ENCODE measurements around the gene BARHL2.

The BARHL2 gene

DNA sequence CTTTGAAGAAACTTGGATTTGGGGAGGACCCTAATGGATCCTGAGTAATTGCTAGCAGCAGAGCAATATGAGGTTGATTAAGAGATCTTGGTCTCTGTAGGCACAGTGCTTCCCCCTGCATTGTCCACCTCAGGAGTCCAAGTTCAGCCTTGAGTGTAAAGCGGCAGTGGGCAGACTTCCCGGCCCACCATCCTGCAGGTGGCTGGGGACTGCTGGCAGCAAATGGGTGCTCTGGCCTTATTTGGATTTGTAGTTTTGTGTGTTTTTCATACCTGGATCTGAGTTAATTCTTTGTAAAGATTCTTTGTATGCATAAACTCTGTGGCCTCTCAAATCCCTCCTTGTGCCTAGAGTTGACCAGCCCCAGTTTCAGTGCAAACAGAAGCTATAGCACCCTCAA, 7.6 kb downstream of the BARHL2 start:
- TF ChIP-seq, protein P1, sequence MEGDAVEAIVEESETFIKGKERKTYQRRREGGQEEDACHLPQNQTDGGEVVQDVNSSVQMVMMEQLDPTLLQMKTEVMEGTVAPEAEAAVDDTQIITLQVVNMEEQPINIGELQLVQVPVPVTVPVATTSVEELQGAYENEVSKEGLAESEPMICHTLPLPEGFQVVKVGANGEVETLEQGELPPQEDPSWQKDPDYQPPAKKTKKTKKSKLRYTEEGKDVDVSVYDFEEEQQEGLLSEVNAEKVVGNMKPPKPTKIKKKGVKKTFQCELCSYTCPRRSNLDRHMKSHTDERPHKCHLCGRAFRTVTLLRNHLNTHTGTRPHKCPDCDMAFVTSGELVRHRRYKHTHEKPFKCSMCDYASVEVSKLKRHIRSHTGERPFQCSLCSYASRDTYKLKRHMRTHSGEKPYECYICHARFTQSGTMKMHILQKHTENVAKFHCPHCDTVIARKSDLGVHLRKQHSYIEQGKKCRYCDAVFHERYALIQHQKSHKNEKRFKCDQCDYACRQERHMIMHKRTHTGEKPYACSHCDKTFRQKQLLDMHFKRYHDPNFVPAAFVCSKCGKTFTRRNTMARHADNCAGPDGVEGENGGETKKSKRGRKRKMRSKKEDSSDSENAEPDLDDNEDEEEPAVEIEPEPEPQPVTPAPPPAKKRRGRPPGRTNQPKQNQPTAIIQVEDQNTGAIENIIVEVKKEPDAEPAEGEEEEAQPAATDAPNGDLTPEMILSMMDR (IDR thresholded peaks at IDR 0.05; ENCODE audit: insufficient read depth, missing control alignments), result no peak
- no peak for FAIRE-seq
- DNase-seq (ENCODE audit: insufficient read length, low spot score), result no peak

DNA sequence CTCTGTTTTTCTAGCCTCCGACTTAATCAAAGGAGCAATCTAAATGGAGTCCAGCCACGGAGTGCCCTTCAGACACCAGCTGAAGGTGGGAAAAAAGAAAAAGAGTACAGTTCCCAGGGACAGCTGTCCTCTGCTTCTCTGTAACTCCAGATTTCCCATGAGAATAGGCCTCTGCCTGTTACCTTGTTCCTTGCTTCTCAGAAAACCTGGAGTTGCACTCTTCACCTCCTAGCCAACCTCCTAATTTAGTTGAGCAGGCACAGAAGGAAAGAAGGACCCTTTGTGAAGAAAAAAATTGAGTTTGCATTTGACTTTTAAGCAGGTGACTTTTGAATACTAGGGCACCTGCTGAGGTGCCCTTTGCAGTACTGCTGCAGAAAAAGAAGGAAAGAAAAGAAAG, 8.3 kb downstream of the BARHL2 start:
- TF ChIP-seq, protein P1 (IDR thresholded peaks at IDR 0.05; ENCODE audit: insufficient read depth, missing control alignments), result no peak
- FAIRE-seq, result no peak
- no peak for DNase-seq (ENCODE audit: insufficient read length, low spot score)

DNA sequence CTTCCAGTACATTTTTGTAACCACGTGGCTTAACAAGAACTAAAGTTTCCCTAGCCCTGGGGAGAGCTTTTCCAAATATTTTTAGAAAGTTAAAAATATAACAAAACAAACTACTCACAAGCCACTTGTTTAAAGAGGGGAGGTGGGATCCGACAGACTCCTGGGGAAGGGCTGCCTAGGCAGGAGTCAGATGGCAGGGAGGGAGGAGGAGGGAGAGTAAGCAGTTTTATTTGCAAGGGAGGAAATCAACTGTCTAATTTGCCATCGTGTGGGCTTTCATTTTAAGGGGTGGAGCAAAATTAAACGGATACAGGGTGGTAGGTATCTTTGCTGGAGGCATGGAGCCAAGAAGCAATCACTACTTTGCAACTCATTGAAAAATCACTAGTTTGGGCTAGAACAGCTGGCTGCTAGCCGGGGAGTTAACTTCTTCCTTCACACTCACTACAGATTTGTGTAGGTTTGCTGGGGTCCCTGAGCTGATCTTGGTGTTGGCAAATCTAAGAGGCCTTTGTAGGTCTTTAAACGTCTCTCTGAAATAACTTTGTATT, 8.8 kb downstream of the BARHL2 start:
- TF ChIP-seq, protein P1 (IDR thresholded peaks at IDR 0.05; ENCODE audit: insufficient read depth, missing control alignments), result no peak
- no peak for DNase-seq (ENCODE audit: insufficient read length, low spot score)
- no peak for FAIRE-seq

DNA sequence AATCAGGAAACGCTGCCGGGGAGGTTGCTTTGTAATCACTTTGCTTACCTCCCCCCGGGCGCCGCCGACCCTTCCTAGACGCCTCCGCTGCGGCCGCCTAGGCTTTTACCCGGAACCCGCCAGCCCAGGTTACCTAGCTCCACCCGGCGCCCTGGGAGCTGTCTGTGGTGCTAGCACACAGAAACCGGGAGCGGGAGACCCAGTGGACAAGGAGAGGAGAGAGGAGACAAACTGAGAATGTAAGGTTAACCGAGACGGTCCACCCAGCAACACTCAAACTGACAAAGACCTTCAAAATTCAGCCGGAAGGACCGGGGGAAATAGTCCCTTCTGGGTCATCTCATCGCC, 9.8 kb downstream of the BARHL2 start:
- DNase-seq (ENCODE audit: insufficient read length, low spot score) (no peak), FAIRE-seq (no peak)
- TF ChIP-seq, protein P1 (IDR thresholded peaks at IDR 0.05; ENCODE audit: insufficient read depth, missing control alignments), result no peak

DNA sequence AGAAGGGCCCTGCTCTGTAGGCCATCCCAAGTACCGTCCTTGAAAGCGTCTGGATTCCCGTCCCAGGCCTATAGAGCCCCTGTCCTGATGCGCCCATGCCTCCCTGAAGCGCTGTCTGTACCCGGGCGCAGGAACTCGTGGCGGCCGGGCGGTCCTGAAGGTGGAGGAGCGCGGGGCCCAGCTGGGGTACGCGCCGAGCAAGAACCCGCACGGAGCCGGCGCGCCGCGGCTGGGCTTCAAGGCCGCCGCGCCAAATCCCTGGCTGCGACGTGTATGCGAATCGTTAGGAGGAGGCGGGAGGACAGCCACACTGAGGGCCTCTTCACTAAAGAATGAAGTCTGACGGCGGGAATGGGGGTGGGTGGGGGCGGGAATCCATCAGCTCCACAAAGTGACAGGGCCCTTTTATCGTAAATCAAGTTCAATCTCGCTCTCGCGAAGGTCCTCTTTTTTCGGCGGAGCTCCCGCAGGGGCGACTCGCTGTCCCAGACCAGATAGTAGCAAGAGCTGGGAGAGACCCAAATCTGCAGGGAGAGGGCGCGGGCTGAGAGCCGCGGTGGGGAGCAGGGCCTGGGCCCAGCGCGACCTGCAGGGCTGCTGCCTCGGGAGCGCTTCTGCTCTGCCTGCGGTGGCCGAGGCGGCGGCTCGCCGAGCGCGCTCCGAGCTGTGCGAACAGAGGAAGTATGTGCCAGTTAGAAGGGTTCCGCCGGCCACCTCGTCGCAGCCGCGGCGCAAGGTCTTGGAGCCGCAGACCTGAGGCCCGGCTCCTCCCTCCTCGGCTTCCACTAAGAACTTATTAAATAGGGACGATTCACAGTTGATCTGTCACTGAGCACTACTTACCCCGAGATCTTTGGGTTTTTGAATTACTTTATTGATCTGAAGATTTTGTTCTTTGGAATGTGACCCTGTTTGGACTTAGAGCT, 10.4 kb downstream of the BARHL2 start:
- no peak for DNase-seq (ENCODE audit: insufficient read length, low spot score)
- no peak for FAIRE-seq
- TF ChIP-seq, protein P1 (IDR thresholded peaks at IDR 0.05; ENCODE audit: insufficient read depth, missing control alignments), result no peak

DNA sequence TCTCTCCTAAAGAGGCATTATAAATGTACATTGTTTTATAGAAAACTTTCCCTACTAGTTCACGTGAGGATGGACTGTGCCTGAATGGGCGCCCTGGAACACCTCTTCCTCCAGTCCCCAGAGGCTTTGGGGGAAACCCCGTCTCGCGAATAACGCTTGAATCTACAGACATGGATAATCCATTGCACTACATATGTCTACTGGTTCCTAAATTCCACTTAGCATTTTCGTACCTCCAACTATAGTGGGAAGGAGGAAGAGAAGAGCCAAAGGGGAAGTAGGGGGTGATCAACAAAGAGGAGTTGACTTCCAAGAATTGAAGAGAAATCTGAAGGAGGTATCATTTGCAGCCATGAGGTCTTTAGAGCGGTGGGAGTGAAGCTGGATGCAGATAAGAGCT, 11.1 kb downstream of the BARHL2 start:
- TF ChIP-seq, protein P1 (IDR thresholded peaks at IDR 0.05; ENCODE audit: insufficient read depth, missing control alignments), result no peak
- DNase-seq (ENCODE audit: insufficient read length, low spot score), result no peak
- FAIRE-seq, result no peak

DNA sequence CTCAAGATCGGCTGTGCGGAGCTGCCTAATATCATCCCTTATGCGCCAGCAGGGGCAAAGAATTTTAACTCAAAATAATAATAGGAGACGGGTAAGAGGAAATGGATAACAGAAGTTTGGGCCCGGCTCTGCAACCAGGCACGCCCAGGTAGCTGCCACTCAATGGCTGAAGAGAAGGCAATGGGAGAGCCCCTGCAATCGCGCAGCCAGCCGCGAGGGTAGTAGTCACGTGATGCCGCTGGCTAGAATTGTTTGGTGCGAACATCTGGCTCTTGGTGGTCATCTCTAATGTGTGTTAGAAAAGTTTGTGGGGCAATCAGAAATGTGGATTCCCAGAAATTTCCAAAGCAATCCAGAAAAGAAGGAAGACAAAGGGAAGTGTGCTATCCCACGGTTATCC, 12.3 kb downstream of the BARHL2 start:
- TF ChIP-seq, protein P1 (IDR thresholded peaks at IDR 0.05; ENCODE audit: insufficient read depth, missing control alignments), result no peak
- FAIRE-seq, result no peak
- DNase-seq (ENCODE audit: insufficient read length, low spot score), result no peak
